Measurements from ENCODE around the gene FUT3.
"Not testable (repeated sequence)": the region's sequence is repeated elsewhere in the genome, so short reads cannot be mapped to it uniquely, and the experiment has no call there.

Gene FUT3

GRCh38 chr19:5881543-5882299 is 30.5 kb upstream of the FUT3 start:
- no peak for DNase-seq (ENCODE audit: low spot score)

GRCh38 chr19:5880604-5881078 is 29.4 kb upstream of the FUT3 start:
- DNase-seq (ENCODE audit: low spot score): no peak

GRCh38 chr19:5880196-5880595 is 28.9 kb upstream of the FUT3 start:
- DNase-seq (ENCODE audit: low spot score): no peak

GRCh38 chr19:5877882-5878281 is 26.6 kb upstream of the FUT3 start:
- no peak for DNase-seq (ENCODE audit: low spot score)

- DNase-seq (ENCODE audit: low spot score): no peak
Measured at GRCh38 chr19:5877427-5877826, 26.2 kb upstream of the FUT3 start.

- not testable (repeated sequence) for DNase-seq (ENCODE audit: low spot score)
Measured at GRCh38 chr19:5874496-5874895, 23.2 kb upstream of the FUT3 start.

GRCh38 chr19:5873617-5874199 is 22.5 kb upstream of the FUT3 start:
- no peak for DNase-seq (ENCODE audit: low spot score)

GRCh38 chr19:5870986-5871394 is 19.7 kb upstream of the FUT3 start:
- DNase-seq (ENCODE audit: low spot score): no peak

GRCh38 chr19:5867201-5868136 is 16.2 kb upstream of the FUT3 start:
- DNase-seq (ENCODE audit: low spot score): no peak

GRCh38 chr19:5865772-5866171 is 14.5 kb upstream of the FUT3 start:
- DNase-seq (ENCODE audit: low spot score): no peak

GRCh38 chr19:5864725-5865486 is 13.7 kb upstream of the FUT3 start:
- DNase-seq (ENCODE audit: low spot score): no peak

GRCh38 chr19:5864013-5864720 is 12.9 kb upstream of the FUT3 start:
- DNase-seq (ENCODE audit: low spot score): no peak

GRCh38 chr19:5863030-5863665 is 11.9 kb upstream of the FUT3 start:
- DNase-seq (ENCODE audit: low spot score): no peak

GRCh38 chr19:5857203-5858081 is 6.2 kb upstream of the FUT3 start:
- DNase-seq (ENCODE audit: low spot score): no peak

- DNase-seq (ENCODE audit: low spot score): not testable (repeated sequence)
Measured at GRCh38 chr19:5855151-5855550, 3.9 kb upstream of the FUT3 start.

GRCh38 chr19:5854121-5854520 is 2.9 kb upstream of the FUT3 start:
- not testable (repeated sequence) for DNase-seq (ENCODE audit: low spot score)

- peak; percentile 12 for DNase-seq (ENCODE audit: low spot score)
Measured at GRCh38 chr19:5850743-5851293, 431 bp downstream of the FUT3 start.

GRCh38 chr19:5850189-5850588 is 1.1 kb downstream of the FUT3 start:
- DNase-seq (ENCODE audit: low spot score): no peak

GRCh38 chr19:5848621-5849020 is 2.6 kb downstream of the FUT3 start:
- not testable (repeated sequence) for DNase-seq (ENCODE audit: low spot score)

All from LoVo (cell line).